GM20000 (cell line): ENCODE results near the gene SGCD.

Experiments used
- DNase-seq: peaks from one replicate; pipeline ENCODE4 v3.0.0; 2012; ENCODE audit warnings: low spot score
- TF ChIP-seq, protein P1 (sequence below): IDR thresholded peaks from 2 replicates; pipeline ENCODE4 v1.5.1; 2012; ENCODE audit warnings: mild to moderate bottlenecking, control low read depth; ENCODE audit errors: extremely low read depth, missing control alignments

Gene SGCD

DNA sequence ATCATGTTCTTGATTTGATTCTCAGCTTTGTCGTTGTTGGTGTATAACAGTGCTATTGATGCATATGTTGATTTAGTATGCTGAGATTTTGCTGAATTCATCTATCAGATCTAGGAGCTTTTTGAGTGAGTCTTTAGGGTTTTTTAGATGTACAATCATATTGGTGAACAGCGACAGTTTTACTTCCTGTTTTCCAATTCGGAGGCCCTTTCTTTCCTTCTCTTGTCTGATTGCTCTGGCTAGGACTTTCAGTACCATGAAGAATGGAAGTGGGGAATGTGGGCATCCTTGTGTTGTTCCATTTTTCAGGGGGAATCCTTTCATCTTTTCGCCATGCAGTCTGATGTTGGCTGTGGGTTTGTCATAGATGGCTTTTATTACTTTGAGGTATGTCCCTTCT, 100.4 kb downstream of the SGCD start:
- DNase-seq: no peak
- TF ChIP-seq, protein P1, sequence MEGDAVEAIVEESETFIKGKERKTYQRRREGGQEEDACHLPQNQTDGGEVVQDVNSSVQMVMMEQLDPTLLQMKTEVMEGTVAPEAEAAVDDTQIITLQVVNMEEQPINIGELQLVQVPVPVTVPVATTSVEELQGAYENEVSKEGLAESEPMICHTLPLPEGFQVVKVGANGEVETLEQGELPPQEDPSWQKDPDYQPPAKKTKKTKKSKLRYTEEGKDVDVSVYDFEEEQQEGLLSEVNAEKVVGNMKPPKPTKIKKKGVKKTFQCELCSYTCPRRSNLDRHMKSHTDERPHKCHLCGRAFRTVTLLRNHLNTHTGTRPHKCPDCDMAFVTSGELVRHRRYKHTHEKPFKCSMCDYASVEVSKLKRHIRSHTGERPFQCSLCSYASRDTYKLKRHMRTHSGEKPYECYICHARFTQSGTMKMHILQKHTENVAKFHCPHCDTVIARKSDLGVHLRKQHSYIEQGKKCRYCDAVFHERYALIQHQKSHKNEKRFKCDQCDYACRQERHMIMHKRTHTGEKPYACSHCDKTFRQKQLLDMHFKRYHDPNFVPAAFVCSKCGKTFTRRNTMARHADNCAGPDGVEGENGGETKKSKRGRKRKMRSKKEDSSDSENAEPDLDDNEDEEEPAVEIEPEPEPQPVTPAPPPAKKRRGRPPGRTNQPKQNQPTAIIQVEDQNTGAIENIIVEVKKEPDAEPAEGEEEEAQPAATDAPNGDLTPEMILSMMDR: no peak

DNA sequence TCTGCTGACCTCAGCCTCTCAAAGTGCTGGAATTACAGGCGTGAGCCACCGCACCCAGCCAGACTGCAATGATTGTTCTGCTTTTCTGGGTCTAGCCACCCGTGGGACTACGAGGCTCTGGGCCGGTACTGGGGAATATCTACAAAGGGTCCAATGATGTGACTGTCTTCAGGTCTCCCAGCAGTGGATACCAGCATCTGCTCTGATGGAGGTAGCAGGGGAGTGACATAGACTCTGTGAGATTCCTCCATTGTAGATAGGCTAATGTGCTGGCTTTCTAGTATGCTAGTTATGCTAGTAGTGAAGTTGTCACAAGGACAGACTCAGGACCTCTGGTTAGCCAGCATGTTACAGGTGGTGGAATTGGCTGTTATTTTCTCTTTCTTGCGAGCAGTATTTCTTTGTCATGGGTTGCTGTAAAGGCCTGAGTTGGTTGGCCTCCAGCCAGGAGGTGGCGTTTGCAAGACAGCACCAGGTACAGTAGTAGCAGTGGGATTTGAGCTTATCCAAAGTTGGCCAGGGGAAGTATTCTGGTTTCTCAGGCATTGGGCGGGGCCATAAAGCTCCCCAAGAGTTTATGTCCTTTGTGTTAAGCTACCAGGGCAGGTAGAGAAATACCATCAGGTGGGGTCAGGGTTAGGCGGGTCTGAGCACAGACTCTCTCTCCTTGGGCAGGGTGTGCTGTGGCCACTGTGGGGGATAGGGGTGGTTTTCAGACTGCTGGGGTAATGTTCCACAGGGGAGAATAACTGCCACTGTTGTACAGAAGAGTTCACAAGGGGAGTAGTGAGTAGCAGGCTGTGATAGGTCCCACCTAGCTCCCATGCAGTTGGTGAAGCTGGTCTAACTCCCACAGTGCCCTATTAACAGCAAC, 105.2 kb downstream of the SGCD start:
- TF ChIP-seq, protein P1: no peak
- no peak for DNase-seq

DNA sequence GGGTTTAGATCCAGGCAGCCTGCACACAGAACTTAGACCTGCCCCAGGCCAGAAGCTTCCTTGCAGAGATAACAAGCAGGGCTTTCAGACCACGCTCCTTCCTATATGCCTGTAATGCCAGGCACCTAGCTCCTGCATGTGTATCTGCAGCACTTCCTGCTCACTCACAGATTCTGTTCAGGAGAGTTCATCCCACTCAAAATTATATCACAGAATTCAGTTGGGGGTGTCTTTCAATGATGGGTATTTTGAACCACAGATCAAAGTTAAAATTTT, 105.8 kb downstream of the SGCD start:
- TF ChIP-seq, protein P1: no peak
- no peak for DNase-seq

DNA sequence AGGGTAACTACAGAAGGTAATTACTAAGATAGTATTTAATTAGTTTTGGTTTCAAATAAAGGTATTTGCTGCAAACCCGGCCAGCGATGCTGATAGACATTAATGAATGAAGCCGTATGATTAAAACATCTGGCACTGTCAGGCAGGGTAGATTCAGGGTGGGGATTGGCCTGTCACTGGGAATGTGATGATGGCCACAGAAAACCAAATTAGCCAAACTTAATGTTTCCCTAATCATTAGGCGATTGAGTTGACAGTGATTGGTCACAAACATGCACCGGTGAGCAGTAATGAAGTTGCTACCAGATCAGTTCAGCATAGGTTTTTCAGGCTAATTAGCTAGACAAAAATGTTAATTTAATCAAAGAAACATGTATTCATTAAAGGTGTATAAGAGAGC, 107.5 kb downstream of the SGCD start:
- TF ChIP-seq, protein P1: no peak
- no peak for DNase-seq

DNA sequence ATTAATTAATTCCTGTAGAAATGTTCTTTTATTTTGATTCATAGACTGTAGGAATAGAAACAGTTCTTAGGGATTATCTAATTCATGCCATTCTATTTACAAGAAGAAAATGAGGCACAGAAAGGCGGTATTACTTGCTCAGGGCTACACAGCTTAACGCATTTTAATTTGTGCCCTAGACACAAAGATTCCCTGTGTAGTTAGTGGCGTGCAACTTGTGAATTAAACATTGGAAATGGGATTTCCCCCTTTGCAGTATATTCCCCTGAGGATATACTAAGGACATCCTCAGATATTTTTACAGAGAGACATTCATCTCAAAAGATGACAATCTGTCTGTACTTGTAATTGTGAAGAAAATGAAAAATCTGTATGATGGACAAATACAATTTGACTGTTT, 108.1 kb downstream of the SGCD start:
- DNase-seq: no peak

DNA sequence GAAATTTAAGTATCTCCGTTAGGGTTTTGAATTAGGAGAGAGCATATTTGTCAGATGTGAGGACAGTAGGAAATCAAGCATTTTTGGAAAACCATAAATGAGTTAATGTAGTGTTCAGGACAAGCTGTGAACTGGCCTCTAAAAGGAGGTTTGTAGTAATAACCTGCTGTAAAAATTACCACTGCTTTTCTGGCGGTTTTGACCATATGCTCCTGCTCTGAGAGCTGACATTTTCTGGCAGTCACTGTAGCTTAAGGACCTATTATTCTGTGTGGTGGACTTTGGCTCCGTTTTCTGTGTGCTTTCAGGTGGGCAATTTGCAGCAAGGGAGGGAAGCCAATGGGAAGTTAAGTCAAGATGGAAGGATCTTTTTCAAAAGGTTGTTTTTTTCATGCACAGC, 111.1 kb downstream of the SGCD start:
- DNase-seq: no peak
- TF ChIP-seq, protein P1: no peak

More for the DNA sequence above, 108.1 kb downstream of the SGCD start:
- TF ChIP-seq, protein P1: no peak

DNA sequence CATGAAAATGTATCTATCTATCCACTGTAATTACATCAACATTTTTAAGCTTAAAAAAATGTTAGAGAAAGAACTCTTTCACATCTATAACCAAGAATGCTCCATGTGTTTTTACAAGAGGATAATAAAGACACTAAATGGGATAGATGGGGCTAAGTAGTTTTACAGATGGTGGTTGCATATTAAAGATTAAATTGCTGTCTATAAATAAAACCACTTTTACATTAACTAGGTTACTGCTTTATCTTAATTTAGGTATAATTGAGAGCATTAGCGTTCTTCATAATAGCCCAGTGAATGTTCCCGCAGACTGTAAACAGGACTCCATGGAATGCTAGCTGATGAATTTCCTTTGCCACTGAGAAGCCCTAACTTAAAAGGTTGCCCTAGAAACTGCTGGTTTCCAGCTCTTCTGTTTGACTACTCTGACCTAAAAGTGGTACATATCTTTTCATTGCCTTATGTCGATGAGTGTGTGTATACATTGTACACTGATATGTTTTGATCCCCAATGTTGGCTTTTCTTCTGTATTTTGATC, 117.9 kb downstream of the SGCD start:
- DNase-seq: no peak
- TF ChIP-seq, protein P1: no peak
